ENCODE results near the gene IARS1. TPM values are rescaled to one million over a fixed set of nuclear protein-coding genes. Genes with fewer than 3 reads are reported as not detected.

IARS1 gene
- total and polyA plus RNA-seq, 8 donors: 81.6 to 157 (median 88.9) TPM

- H3K9me3 ChIP-seq: no peaks in the 10 kb centered on the region
- DNase-seq (no peak), ATAC-seq (no peak)
- H3K27ac ChIP-seq: no peak overlapping the region
- no peak overlapping the region for H3K4me3 ChIP-seq
- no peaks in the 10 kb centered on the region for H3K27me3 ChIP-seq
- peaks cover 0 to 61% of the 10 kb centered on the region in 2 donors for H3K36me3 ChIP-seq
- peaks cover 13 to 15% of the 10 kb centered on the region in 2 donors for H3K4me1 ChIP-seq
- intact Hi-C loops (cut with DNase I): no loop called here
- no peak for TF ChIP-seq CTCF (IDR thresholded peaks at IDR 0.05)
These were observed 4.1 kb upstream of the IARS1 start for GRCh38 chr9:92297611-92298010.

GRCh38 chr9:92295827-92296258, 2.3 kb upstream of the IARS1 start:
- H3K4me1 ChIP-seq: peaks cover 23 to 30% of the 10 kb centered on the region in 2 donors
- intact Hi-C loops (cut with DNase I): no loop called here
- H3K9me3 ChIP-seq: no peaks in the 10 kb centered on the region
- H3K4me3 ChIP-seq: no peak overlapping the region
- H3K36me3 ChIP-seq: peaks cover 0 to 43% of the 10 kb centered on the region in 2 donors
- no peak for TF ChIP-seq CTCF (IDR thresholded peaks at IDR 0.05)
- H3K27me3 ChIP-seq: no peaks in the 10 kb centered on the region
- DNase-seq (no peak), ATAC-seq (no peak)
- H3K27ac ChIP-seq: no peak overlapping the region

DNA sequence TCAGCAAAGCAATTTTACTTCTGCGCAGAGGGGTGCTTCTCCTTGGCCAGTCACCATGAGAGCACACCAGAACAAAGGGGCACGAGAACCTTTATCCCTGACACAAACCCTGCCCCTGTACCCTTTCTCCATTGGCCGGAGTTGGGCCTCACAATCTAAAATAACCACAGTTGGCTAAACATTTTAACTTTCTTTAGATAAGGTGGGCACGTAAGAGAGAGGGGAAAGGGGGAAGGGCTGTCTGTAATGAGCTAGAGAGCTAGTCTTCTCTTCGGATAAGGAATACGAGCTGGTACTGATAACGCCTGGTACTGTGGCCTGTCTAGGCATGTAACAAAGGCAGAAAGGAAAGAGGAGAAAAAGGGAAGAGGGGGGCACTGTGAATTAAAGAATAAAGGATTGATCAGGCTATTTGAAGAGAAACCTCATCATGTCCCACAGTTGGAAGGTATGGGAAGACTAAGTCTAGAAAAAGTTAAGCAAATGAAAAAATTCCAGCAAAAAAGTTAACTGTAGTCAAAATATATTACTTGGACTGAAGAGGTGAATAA, 1.8 kb upstream of the IARS1 start:
- Histone ChIP-seq H3K4me3 (no peak overlapping the region), H3K27me3 (no peaks in the 10 kb centered on the region), H3K36me3 (peaks cover 0 to 38% of the 10 kb centered on the region in 2 donors), H3K27ac (no peak overlapping the region), H3K9me3 (no peaks in the 10 kb centered on the region), H3K4me1 (peaks cover 23 to 30% of the 10 kb centered on the region in 2 donors)
- intact Hi-C loops (cut with DNase I): no loop called here
- no peak for ATAC-seq
- no peak for TF ChIP-seq CTCF (IDR thresholded peaks at IDR 0.05)
- DNase-seq: no peak

DNA sequence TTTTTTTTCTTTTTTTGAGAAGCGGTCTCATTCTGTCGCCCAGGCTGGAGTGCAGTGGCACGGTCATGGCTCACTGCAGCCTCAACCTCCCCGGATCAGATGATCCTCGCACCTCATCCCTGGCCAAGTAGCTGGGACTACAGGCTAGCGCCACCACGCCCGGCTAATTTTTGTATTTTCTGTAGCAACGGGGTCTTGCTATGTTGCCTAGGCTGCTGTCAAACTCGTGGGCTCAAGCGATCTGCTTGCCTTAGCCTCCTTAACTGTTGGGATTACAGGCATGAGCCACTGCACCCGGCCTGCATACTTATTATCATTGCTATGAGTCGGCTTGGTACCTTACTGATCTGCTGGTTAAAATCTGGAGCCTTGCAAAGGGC, 790 bp upstream of the IARS1 start:
- peak overlapping the region; percentile 74 to 75 for H3K4me3 ChIP-seq
- ATAC-seq (peak; percentile 9), DNase-seq (peak in 1 of 4 donors; percentile 3)
- H3K27me3 ChIP-seq: no peaks in the 10 kb centered on the region
- H3K9me3 ChIP-seq: no peaks in the 10 kb centered on the region
- peak overlapping the region; percentile 65 to 72 for H3K27ac ChIP-seq
- H3K36me3 ChIP-seq: peaks cover 0 to 28% of the 10 kb centered on the region in 2 donors
- peaks cover 23 to 30% of the 10 kb centered on the region in 2 donors for H3K4me1 ChIP-seq
- intact Hi-C loops (cut with DNase I): no loop called here
- TF ChIP-seq CTCF (IDR thresholded peaks at IDR 0.05): no peak

GRCh38 chr9:92293075-92293354, 482 bp downstream of the IARS1 start:
- TF ChIP-seq CTCF (IDR thresholded peaks at IDR 0.05): no peak
- Histone ChIP-seq H3K9me3 (no peaks in the 10 kb centered on the region), H3K4me3 (peak overlapping the region; percentile 74 to 75), H3K36me3 (peaks cover 0 to 26% of the 10 kb centered on the region in 2 donors), H3K27me3 (no peaks in the 10 kb centered on the region), H3K4me1 (peaks cover 23 to 30% of the 10 kb centered on the region in 2 donors), H3K27ac (peak overlapping the region in 1 of 2 donors; percentile 72)
- ATAC-seq (no peak), DNase-seq (no peak)
- intact Hi-C loops (cut with DNase I): no loop called here
